GM21381 (cell line): ENCODE data around the gene THSD1.
A peak's percentile ranks its signal among the peaks of the same experiment; 100 is the strongest.

ENCODE experiments used
- ATAC-seq: cut with Tn5 transposase; IDR thresholded peaks from one replicate; pipeline ENCODE4 v1.9.1; 2021; ENCODE audit warnings: mild to moderate bottlenecking, moderate library complexity; ENCODE audit not compliant: unreplicated experiment

Gene THSD1

GRCh38 chr13:52405767-52406494 is at the start of gene THSD1:
Gene THSD1 (minus strand): TSS chr13:52406172. CDS start chr13:52402600, 3,572 bp downstream.
- ATAC-seq, result no peak

GRCh38 chr13:52455677-52456041 is 49.7 kb upstream of the THSD1 start:
- peak; percentile 32 for ATAC-seq

GRCh38 chr13:52454820-52455676 is 49.1 kb upstream of the THSD1 start, which contains the start of gene CKAP2:
Gene CKAP2 (plus strand): TSS chr13:52455478. CDS start chr13:52455557, 79 bp downstream.
- peak; percentile 73 for ATAC-seq

GRCh38 chr13:52454459-52454819 is 48.5 kb upstream of the THSD1 start:
- ATAC-seq, result peak; percentile 22

- ATAC-seq, result no peak
These were observed 46.5 kb upstream of the THSD1 start for GRCh38 chr13:52452470-52452869.

GRCh38 chr13:52451135-52451804 is 45.3 kb upstream of the THSD1 start:
- ATAC-seq, result no peak

GRCh38 chr13:52450793-52451116 is 44.8 kb upstream of the THSD1 start:
- no peak for ATAC-seq

GRCh38 chr13:52450012-52450792 is 44.2 kb upstream of the THSD1 start, which contains the start of gene VPS36:
Gene VPS36 (minus strand): TSS chr13:52450634. CDS start chr13:52450594, 40 bp downstream.
- peak; percentile 59 for ATAC-seq

- no peak for ATAC-seq
These were observed 43.5 kb upstream of the THSD1 start for GRCh38 chr13:52449331-52450011.

GRCh38 chr13:52447815-52448552 is 42.0 kb upstream of the THSD1 start:
- ATAC-seq, result no peak

GRCh38 chr13:52447354-52447753 is 41.4 kb upstream of the THSD1 start:
- ATAC-seq, result no peak

GRCh38 chr13:52446265-52446664 is 40.3 kb upstream of the THSD1 start:
- ATAC-seq, result no peak

- no peak for ATAC-seq
These were observed 26.5 kb upstream of the THSD1 start for GRCh38 chr13:52432456-52432855.

GRCh38 chr13:52428295-52428694 is 22.3 kb upstream of the THSD1 start:
- ATAC-seq, result no peak

- ATAC-seq, result no peak
These were observed 15.2 kb upstream of the THSD1 start for GRCh38 chr13:52421216-52421615.

- ATAC-seq, result no peak
These were observed 13.1 kb upstream of the THSD1 start for GRCh38 chr13:52419080-52419479.

- ATAC-seq, result no peak
These were observed 9.0 kb upstream of the THSD1 start for GRCh38 chr13:52414963-52415362.

GRCh38 chr13:52414051-52414450 is 8.1 kb upstream of the THSD1 start:
- no peak for ATAC-seq

- ATAC-seq, result no peak
These were observed 6.2 kb upstream of the THSD1 start for GRCh38 chr13:52412128-52412527.

- peak; percentile 90 for ATAC-seq
These were observed 5.7 kb upstream of the THSD1 start for GRCh38 chr13:52411629-52412028.
